HPDE6-E6E7 (cell line): ENCODE results near the gene DSG3.

Source experiments
- DNase-seq: peaks from one replicate; pipeline ENCODE4 v3.0.0; 2011; ENCODE audit warnings: missing footprints; ENCODE audit errors: extremely low spot score

The DSG3 gene

GRCh38 chr18:31432316-31432715, 15.2 kb upstream of the DSG3 start:
- no peak for DNase-seq

- no peak for DNase-seq
Observed at GRCh38 chr18:31436825-31437224, 10.7 kb upstream of the DSG3 start.

- DNase-seq: no peak
Observed at GRCh38 chr18:31438402-31438801, 9.1 kb upstream of the DSG3 start.

- no peak for DNase-seq
Observed at GRCh38 chr18:31439807-31440325, 7.7 kb upstream of the DSG3 start.

- no peak for DNase-seq
Observed at GRCh38 chr18:31440787-31441186, 6.8 kb upstream of the DSG3 start.

- DNase-seq: no peak
Observed at GRCh38 chr18:31441493-31441892, 6.0 kb upstream of the DSG3 start.

GRCh38 chr18:31444142-31444541, 3.4 kb upstream of the DSG3 start:
- no peak for DNase-seq

- no peak for DNase-seq
Observed at GRCh38 chr18:31445908-31446307, 1.6 kb upstream of the DSG3 start.

- DNase-seq: no peak
Observed at GRCh38 chr18:31446854-31447253, 687 bp upstream of the DSG3 start.

- no peak for DNase-seq
Observed at GRCh38 chr18:31450409-31450808, 2.9 kb downstream of the DSG3 start.

- DNase-seq: no peak
Observed at GRCh38 chr18:31451625-31452024, 4.1 kb downstream of the DSG3 start.

- peak; percentile 78 for DNase-seq
Observed at GRCh38 chr18:31454066-31454708, 6.6 kb downstream of the DSG3 start.

GRCh38 chr18:31469629-31470028, 22.1 kb downstream of the DSG3 start:
- DNase-seq: no peak

- DNase-seq: no peak
Observed at GRCh38 chr18:31478688-31479087, 31.1 kb downstream of the DSG3 start.

- DNase-seq: no peak
Observed at GRCh38 chr18:31482051-31482450, 34.5 kb downstream of the DSG3 start.

GRCh38 chr18:31483396-31483795, 35.9 kb downstream of the DSG3 start:
- no peak for DNase-seq

- DNase-seq: no peak
Observed at GRCh38 chr18:31484461-31484860, 36.9 kb downstream of the DSG3 start.

- DNase-seq: peak; percentile 67
Observed at GRCh38 chr18:31486165-31486564, 38.6 kb downstream of the DSG3 start.

- peak; percentile 88 for DNase-seq
Observed at GRCh38 chr18:31487246-31488015, 39.9 kb downstream of the DSG3 start.

- no peak for DNase-seq
Observed at GRCh38 chr18:31489311-31489710, 41.8 kb downstream of the DSG3 start.

GRCh38 chr18:31490387-31490786, 42.8 kb downstream of the DSG3 start:
- peak; percentile 64 for DNase-seq

GRCh38 chr18:31490833-31491232, 43.3 kb downstream of the DSG3 start:
- no peak for DNase-seq

GRCh38 chr18:31491586-31491985, 44.0 kb downstream of the DSG3 start:
- no peak for DNase-seq
